Neuronal stem cell (in vitro differentiated cells): ENCODE data around the gene CAMTA1.

ENCODE experiments used
- DNase-seq: peaks from one replicate; pipeline ENCODE4 v3.0.0-alpha.2; 2013; ENCODE audit warnings: low spot score
- H2AFZ ChIP-seq: one replicate; pipeline ENCODE4 v1.6.1; 2013; ENCODE audit warnings: mild to moderate bottlenecking, low read length, inconsistent platforms
- H2AK5ac ChIP-seq: 2 replicates; pipeline ENCODE4 v1.6.1; 2013; ENCODE audit warnings: low read depth, mild to moderate bottlenecking, inconsistent platforms, low read length, moderate library complexity, mixed read lengths
- H2BK120ac ChIP-seq: 2 replicates; pipeline ENCODE4 v1.6.1; 2013; ENCODE audit warnings: low read depth, mild to moderate bottlenecking, inconsistent platforms, low read length, moderate library complexity, mixed read lengths
- H2BK12ac ChIP-seq: one replicate; pipeline ENCODE4 v1.6.1; 2013; ENCODE audit warnings: low read length, inconsistent platforms
- H2BK15ac ChIP-seq: 2 replicates; pipeline ENCODE4 v1.6.1; 2013; ENCODE audit warnings: mild to moderate bottlenecking, low read length, inconsistent platforms, mixed read lengths
- H2BK5ac ChIP-seq: one replicate; pipeline ENCODE4 v1.6.1; 2013; ENCODE audit warnings: inconsistent platforms, mild to moderate bottlenecking, low read length, moderate library complexity
- H3K14ac ChIP-seq: one replicate; pipeline ENCODE4 v1.6.1; 2013; ENCODE audit warnings: low read length, inconsistent platforms
- H3K18ac ChIP-seq: 2 replicates; pipeline ENCODE4 v1.6.1; 2013; ENCODE audit warnings: low read length, inconsistent platforms
- H3K23ac ChIP-seq: 2 replicates; pipeline ENCODE4 v1.6.1; 2013; ENCODE audit warnings: low read depth, mild to moderate bottlenecking, mixed read lengths, low read length, inconsistent platforms; ENCODE audit not compliant: poor library complexity
- H3K27ac ChIP-seq: replicated peaks from 3 replicates; pipeline ENCODE4 v1.5.1; 2013; ENCODE audit warnings: low read length, inconsistent platforms
- H3K27me3 ChIP-seq, 3 experiments: 2 replicates each; pipeline ENCODE4 v1.6.1; 2013; ENCODE audit warnings: low read length in 3 of 3, mild to moderate bottlenecking in 2 of 3, inconsistent platforms in 1 of 3, low read depth in 1 of 3, mixed read lengths in 1 of 3, moderate library complexity in 1 of 3; ENCODE audit not compliant: control insufficient read depth in 3 of 3, insufficient read depth in 3 of 3
- H3K36me3 ChIP-seq, 2 donors: replicated peaks in 1 of 2; 2 replicates each; pipeline ENCODE4 v1.6.1; 2013; ENCODE audit warnings: low read length in 2 of 2; ENCODE audit not compliant: control insufficient read depth in 2 of 2, insufficient read depth in 2 of 2
- H3K4ac ChIP-seq: 2 replicates; pipeline ENCODE4 v1.6.1; 2013; ENCODE audit warnings: inconsistent platforms, mild to moderate bottlenecking, low read length, moderate library complexity
- H3K4me1 ChIP-seq, 2 donors: 1 replicate in 1 of 2; 2 replicates in 1 of 2; pipeline ENCODE4 v1.6.1; 2013; ENCODE audit warnings: low read length in 2 of 2, low read depth in 1 of 2; ENCODE audit not compliant: control insufficient read depth in 2 of 2, insufficient read depth in 1 of 2
- H3K4me2 ChIP-seq: one replicate; pipeline ENCODE4 v1.6.1; 2013; ENCODE audit warnings: mild to moderate bottlenecking, low read length, inconsistent platforms; ENCODE audit not compliant: insufficient read depth, poor library complexity, severe bottlenecking
- H3K4me3 ChIP-seq, 2 donors: 2 replicates each; pipeline ENCODE4 v1.5.1; 2013; ENCODE audit warnings: low read length in 2 of 2, mild to moderate bottlenecking in 2 of 2, inconsistent platforms in 1 of 2, moderate library complexity in 1 of 2
- H3K79me1 ChIP-seq: one replicate; pipeline ENCODE4 v1.6.1; 2013; ENCODE audit warnings: low read depth, mild to moderate bottlenecking, inconsistent platforms, low read length, moderate library complexity
- H3K9ac ChIP-seq: one replicate; pipeline ENCODE4 v1.6.1; 2013; ENCODE audit warnings: mild to moderate bottlenecking, low read depth, low read length, inconsistent platforms; ENCODE audit not compliant: poor library complexity
- H3K9me3 ChIP-seq, 2 donors: replicated peaks in 1 of 2; 2 replicates each; pipeline versions ENCODE3 to v1.6.1; 2013; ENCODE audit warnings: low read length in 2 of 2, mild to moderate bottlenecking in 2 of 2, inconsistent platforms in 1 of 2, low read depth in 1 of 2, mixed read lengths in 1 of 2, moderate library complexity in 1 of 2; ENCODE audit not compliant: control insufficient read depth in 2 of 2, insufficient read depth in 1 of 2
- H4K8ac ChIP-seq: one replicate; pipeline ENCODE4 v1.6.1; 2013; ENCODE audit warnings: low read depth, mild to moderate bottlenecking, inconsistent platforms, low read length, moderate library complexity
- H4K91ac ChIP-seq: one replicate; pipeline ENCODE4 v1.6.1; 2013; ENCODE audit warnings: low read length, low read depth, mild to moderate bottlenecking, inconsistent platforms; ENCODE audit not compliant: poor library complexity
- WGBS, 2 donors: extraction: QIAGEN DNeasy Blood & Tissue Kit; methylation state at CpG; one replicate each; pipeline ENCODE4 v1.1.7; 2013; ENCODE audit warnings: missing lambda C conversion rate in 2 of 2, mixed read lengths in 1 of 2; ENCODE audit not compliant: insufficient read length in 2 of 2, insufficient replicate concordance in 1 of 2; ENCODE audit errors: extremely low coverage in 2 of 2; 5-methylcytosine and 5-hydroxymethylcytosine counted together

The CAMTA1 gene

GRCh38 chr1:7322912-7323311, 537.7 kb downstream of the CAMTA1 start:
- H2AK5ac ChIP-seq = no peak overlapping the region
- no peak overlapping the region for H3K18ac ChIP-seq
- no peak for DNase-seq
- no peaks in the 10 kb centered on the region for H3K79me1 ChIP-seq
- WGBS, 2 donors = no CpG with 5 or more reads among the region's 1 CpG
- H2BK15ac ChIP-seq = no peak overlapping the region
- H3K27me3 ChIP-seq = no peaks in the 10 kb centered on the region
- H4K8ac ChIP-seq = no peak overlapping the region
- H3K4me3 ChIP-seq = no peak overlapping the region
- H2BK5ac ChIP-seq = no peak overlapping the region
- no peak overlapping the region for H3K23ac ChIP-seq
- H2AFZ ChIP-seq = no peak overlapping the region
- no peak overlapping the region for H4K91ac ChIP-seq
- no peak overlapping the region for H3K4ac ChIP-seq
- H3K4me2 ChIP-seq = no peak overlapping the region
- no peak overlapping the region for H3K27ac ChIP-seq
- no peaks in the 10 kb centered on the region for H3K36me3 ChIP-seq
- no peak overlapping the region for H2BK120ac ChIP-seq
- no peaks in the 10 kb centered on the region for H3K4me1 ChIP-seq
- no peak overlapping the region for H3K14ac ChIP-seq
- H2BK12ac ChIP-seq = no peak overlapping the region
- H3K9ac ChIP-seq = no peak overlapping the region
- no peaks in the 10 kb centered on the region for H3K9me3 ChIP-seq

- Histone ChIP-seq H3K9me3 (no peaks in the 10 kb centered on the region), H3K4me3 (no peak overlapping the region), H4K91ac (no peak overlapping the region), H3K9ac (no peak overlapping the region), H2AK5ac (no peak overlapping the region), H4K8ac (no peak overlapping the region), H3K79me1 (no peaks in the 10 kb centered on the region), H2BK15ac (no peak overlapping the region), H3K4me2 (no peak overlapping the region), H3K18ac (no peak overlapping the region), H2BK5ac (no peak overlapping the region), H2AFZ (no peak overlapping the region), H3K4me1 (no peaks in the 10 kb centered on the region), H2BK120ac (no peak overlapping the region), H3K27me3 (no peaks in the 10 kb centered on the region), H3K27ac (no peak overlapping the region), H3K36me3 (no peaks in the 10 kb centered on the region), H3K23ac (no peak overlapping the region), H3K4ac (no peak overlapping the region), H3K14ac (no peak overlapping the region), H2BK12ac (no peak overlapping the region)
- DNase-seq = no peak
- WGBS, 2 donors = no CpG with 5 or more reads among the region's 3 CpGs
These were observed 540.0 kb downstream of the CAMTA1 start for GRCh38 chr1:7325254-7325653.

- H3K36me3 ChIP-seq = no peaks in the 10 kb centered on the region
- no peak overlapping the region for H4K91ac ChIP-seq
- H3K79me1 ChIP-seq = no peaks in the 10 kb centered on the region
- no peaks in the 10 kb centered on the region for H3K27me3 ChIP-seq
- no peak overlapping the region for H4K8ac ChIP-seq
- no peak overlapping the region for H3K4ac ChIP-seq
- no peak overlapping the region for H2BK5ac ChIP-seq
- H3K23ac ChIP-seq = no peak overlapping the region
- no peaks in the 10 kb centered on the region for H3K4me1 ChIP-seq
- no peak overlapping the region for H2BK12ac ChIP-seq
- DNase-seq = no peak
- H3K4me3 ChIP-seq = no peak overlapping the region
- H3K9ac ChIP-seq = no peak overlapping the region
- H2BK15ac ChIP-seq = no peak overlapping the region
- H2AFZ ChIP-seq = no peak overlapping the region
- WGBS, 2 donors = no CpG with 5 or more reads among the region's 2 CpGs
- H3K14ac ChIP-seq = no peak overlapping the region
- no peak overlapping the region for H3K27ac ChIP-seq
- H3K4me2 ChIP-seq = no peak overlapping the region
- no peak overlapping the region for H2AK5ac ChIP-seq
- H3K18ac ChIP-seq = no peak overlapping the region
- H2BK120ac ChIP-seq = no peak overlapping the region
- no peaks in the 10 kb centered on the region for H3K9me3 ChIP-seq
These were observed 541.1 kb downstream of the CAMTA1 start for GRCh38 chr1:7326366-7326765.

GRCh38 chr1:7327849-7328248, 542.6 kb downstream of the CAMTA1 start:
- no CpG with 5 or more reads among the region's 3 CpGs for WGBS, 2 donors

More at GRCh38 chr1:7327849-7328248, 542.6 kb downstream of the CAMTA1 start:
- DNase-seq = no peak
- Histone ChIP-seq H2BK15ac (no peak overlapping the region), H2BK120ac (no peak overlapping the region), H3K23ac (no peak overlapping the region), H2BK12ac (no peak overlapping the region), H3K9me3 (no peaks in the 10 kb centered on the region), H4K8ac (no peak overlapping the region), H3K14ac (no peak overlapping the region), H3K27ac (no peak overlapping the region), H2AK5ac (no peak overlapping the region), H2BK5ac (no peak overlapping the region), H3K36me3 (no peaks in the 10 kb centered on the region), H3K79me1 (no peaks in the 10 kb centered on the region), H3K4me3 (no peak overlapping the region), H3K4me2 (no peak overlapping the region), H4K91ac (no peak overlapping the region), H3K4ac (no peak overlapping the region), H3K4me1 (no peaks in the 10 kb centered on the region), H3K18ac (no peak overlapping the region), H3K27me3 (no peaks in the 10 kb centered on the region), H2AFZ (no peak overlapping the region), H3K9ac (no peak overlapping the region)
